Suprapubic skin (tissue), 4 donors: ENCODE results near the gene DSTYK. TPM values are rescaled to one million over a fixed set of nuclear protein-coding genes. Genes with fewer than 3 reads are reported as not detected.

Experiments used
- DNase-seq, 2 donors: peaks; one replicate each; pipeline ENCODE4 v3.0.0-alpha.2; 2019; ENCODE audit warnings: low spot score in 2 of 2
- H3K27ac ChIP-seq: fragments of 200-600 bp; sonication (generic); one replicate; pipeline ENCODE4 v1.5.1; 2019
- H3K27me3 ChIP-seq: fragments of 200-600 bp; sonication (generic); one replicate; pipeline ENCODE4 v1.5.1; 2019
- H3K36me3 ChIP-seq: fragments of 200-600 bp; sonication (generic); one replicate; pipeline ENCODE4 v1.5.1; 2019
- H3K4me1 ChIP-seq: fragments of 200-600 bp; sonication (generic); one replicate; pipeline ENCODE4 v1.5.1; 2019
- H3K4me3 ChIP-seq: fragments of 200-600 bp; sonication (generic); one replicate; pipeline ENCODE4 v1.5.1; 2019; ENCODE audit warnings: mild to moderate bottlenecking
- H3K9me3 ChIP-seq: fragments of 200-600 bp; sonication (generic); one replicate; pipeline ENCODE4 v1.5.1; 2019
- EP300 ChIP-seq: sonication (generic); formaldehyde crosslinking; IDR thresholded peaks from one replicate; pipeline ENCODE4 v1.6.1; 2017; ENCODE audit warnings: antibody characterized with exemption
- POLR2A ChIP-seq, 2 donors: fragments of 450-650 bp; IDR thresholded peaks; one replicate each; pipeline ENCODE4 v1.6.1; 2017; ENCODE audit warnings: antibody characterized with exemption in 2 of 2, mild to moderate bottlenecking in 2 of 2, moderate library complexity in 2 of 2
- POLR2AphosphoS5 ChIP-seq, 3 donors: sonication (generic); formaldehyde crosslinking; IDR thresholded peaks; one replicate each; pipeline ENCODE4 v1.6.1; 2017; ENCODE audit warnings: antibody characterized with exemption in 3 of 3
- WGBS: methylation state at CpG from one replicate; pipeline ENCODE4 v1.1.5; 2018; 5-methylcytosine and 5-hydroxymethylcytosine counted together
- total RNA-seq, 4 donors: library from RNA; depleted of rRNA; stranded (reverse); fragments of >200 nt; gene quantifications; one replicate each; pipeline ENCODE4 v1.1.0, GENCODE V29; 2016
- TF ChIP-seq, protein P1 (sequence below), 2 donors: fragments of 200-600 bp in 1 of 2; fragments of 450-650 bp in 1 of 2; sonication (generic) in 1 of 2; IDR thresholded peaks; one replicate each; pipeline ENCODE4 v1.5.1; 2016 to 2019; ENCODE audit warnings: antibody characterized with exemption in 2 of 2, mild to moderate bottlenecking in 1 of 2, moderate library complexity in 1 of 2

DSTYK gene
- total RNA-seq, 4 donors from 2014 or later: 12.3 to 19.5 (median 17.4) TPM

DNA sequence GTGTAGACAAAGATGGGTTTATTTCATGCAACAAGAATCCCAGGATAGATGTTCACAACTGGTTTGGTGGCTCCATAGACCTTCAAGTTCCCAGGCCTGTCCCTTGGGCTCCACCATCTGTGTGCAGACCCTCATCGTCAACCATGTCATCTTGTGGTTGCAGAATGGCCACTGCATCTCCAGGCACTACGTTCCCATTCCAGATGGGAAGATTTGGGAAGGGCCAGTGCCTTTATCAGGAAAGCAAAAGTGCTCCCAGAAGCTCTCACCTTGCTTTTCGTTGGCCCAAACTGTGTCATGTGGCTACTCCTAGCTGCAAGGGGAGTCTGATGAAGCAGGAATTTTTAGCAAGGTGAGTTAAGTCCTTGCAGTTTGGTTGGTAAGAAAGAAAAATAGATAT is 29.1 kb upstream of the DSTYK start:
- H3K4me1 ChIP-seq: peaks cover 2% of the 10 kb centered on the region
- no peak overlapping the region for H3K4me3 ChIP-seq
- DNase-seq: peak in 1 of 2 donors; percentile 24
- H3K36me3 ChIP-seq: peaks cover 4% of the 10 kb centered on the region
- 77% methylated on average over 3 of the region's 3 CpGs for WGBS
- H3K27me3 ChIP-seq: no peaks in the 10 kb centered on the region
- TF ChIP-seq EP300: no peak
- TF ChIP-seq, protein P1, sequence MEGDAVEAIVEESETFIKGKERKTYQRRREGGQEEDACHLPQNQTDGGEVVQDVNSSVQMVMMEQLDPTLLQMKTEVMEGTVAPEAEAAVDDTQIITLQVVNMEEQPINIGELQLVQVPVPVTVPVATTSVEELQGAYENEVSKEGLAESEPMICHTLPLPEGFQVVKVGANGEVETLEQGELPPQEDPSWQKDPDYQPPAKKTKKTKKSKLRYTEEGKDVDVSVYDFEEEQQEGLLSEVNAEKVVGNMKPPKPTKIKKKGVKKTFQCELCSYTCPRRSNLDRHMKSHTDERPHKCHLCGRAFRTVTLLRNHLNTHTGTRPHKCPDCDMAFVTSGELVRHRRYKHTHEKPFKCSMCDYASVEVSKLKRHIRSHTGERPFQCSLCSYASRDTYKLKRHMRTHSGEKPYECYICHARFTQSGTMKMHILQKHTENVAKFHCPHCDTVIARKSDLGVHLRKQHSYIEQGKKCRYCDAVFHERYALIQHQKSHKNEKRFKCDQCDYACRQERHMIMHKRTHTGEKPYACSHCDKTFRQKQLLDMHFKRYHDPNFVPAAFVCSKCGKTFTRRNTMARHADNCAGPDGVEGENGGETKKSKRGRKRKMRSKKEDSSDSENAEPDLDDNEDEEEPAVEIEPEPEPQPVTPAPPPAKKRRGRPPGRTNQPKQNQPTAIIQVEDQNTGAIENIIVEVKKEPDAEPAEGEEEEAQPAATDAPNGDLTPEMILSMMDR (IDR thresholded peaks at IDR 0.05): no peak
- TF ChIP-seq POLR2A (IDR thresholded peaks at IDR 0.05): no peak
- TF ChIP-seq POLR2AphosphoS5 (IDR thresholded peaks at IDR 0.05): no peak
- no peak overlapping the region for H3K27ac ChIP-seq
- H3K9me3 ChIP-seq: no peaks in the 10 kb centered on the region

DNA sequence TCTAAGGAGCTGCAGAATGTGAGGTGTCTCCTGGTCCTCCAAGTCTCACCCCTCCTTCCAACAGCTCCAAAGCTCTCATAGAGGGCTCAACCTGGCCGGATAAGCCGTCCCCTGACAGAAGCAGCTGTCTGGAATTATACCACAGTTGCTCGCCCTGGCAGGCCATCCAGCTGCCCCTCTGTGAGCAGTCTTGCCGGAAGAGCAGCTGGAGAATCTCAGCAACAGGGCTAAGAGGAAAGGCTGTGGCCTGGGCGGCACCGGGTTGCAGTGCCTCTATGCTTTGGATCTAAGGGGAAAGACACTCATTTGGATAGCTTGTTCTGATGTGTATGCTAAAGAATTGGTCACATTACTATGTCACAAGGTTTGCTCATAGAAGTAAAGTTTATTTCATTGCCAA is 28.6 kb upstream of the DSTYK start:
- Histone ChIP-seq H3K36me3 (peaks cover 4% of the 10 kb centered on the region), H3K9me3 (no peaks in the 10 kb centered on the region), H3K4me1 (no peaks in the 10 kb centered on the region), H3K4me3 (no peak overlapping the region), H3K27ac (no peak overlapping the region), H3K27me3 (no peaks in the 10 kb centered on the region)
- peak in 1 of 2 donors; percentile 52 for DNase-seq
- 90% methylated on average over 5 of the region's 6 CpGs for WGBS
- no peak for TF ChIP-seq EP300
- TF ChIP-seq, protein P1 (IDR thresholded peaks at IDR 0.05): no peak
- TF ChIP-seq POLR2A (IDR thresholded peaks at IDR 0.05): no peak
- TF ChIP-seq POLR2AphosphoS5 (IDR thresholded peaks at IDR 0.05): no peak

DNA sequence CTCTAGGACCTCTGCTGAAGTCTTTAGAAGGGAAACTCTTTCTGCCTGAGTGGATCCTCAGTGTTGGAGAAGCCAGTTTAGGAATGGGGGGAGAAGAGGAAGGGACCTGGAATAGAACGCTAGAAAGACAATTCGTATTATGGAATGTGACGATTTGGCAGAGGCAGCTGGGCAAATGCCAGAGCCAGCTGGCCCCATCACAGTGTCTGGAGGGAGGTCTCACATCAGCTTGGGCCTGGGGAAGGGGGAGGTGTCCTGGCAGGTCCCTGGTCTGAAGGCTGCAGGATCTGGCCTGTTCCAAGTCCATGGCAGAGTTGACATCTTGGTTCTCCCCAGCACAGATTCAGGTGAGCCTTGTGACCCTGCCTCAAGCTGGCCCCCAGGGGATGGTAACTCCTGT is 27.6 kb upstream of the DSTYK start:
- H3K27ac ChIP-seq: no peak overlapping the region

DNA sequence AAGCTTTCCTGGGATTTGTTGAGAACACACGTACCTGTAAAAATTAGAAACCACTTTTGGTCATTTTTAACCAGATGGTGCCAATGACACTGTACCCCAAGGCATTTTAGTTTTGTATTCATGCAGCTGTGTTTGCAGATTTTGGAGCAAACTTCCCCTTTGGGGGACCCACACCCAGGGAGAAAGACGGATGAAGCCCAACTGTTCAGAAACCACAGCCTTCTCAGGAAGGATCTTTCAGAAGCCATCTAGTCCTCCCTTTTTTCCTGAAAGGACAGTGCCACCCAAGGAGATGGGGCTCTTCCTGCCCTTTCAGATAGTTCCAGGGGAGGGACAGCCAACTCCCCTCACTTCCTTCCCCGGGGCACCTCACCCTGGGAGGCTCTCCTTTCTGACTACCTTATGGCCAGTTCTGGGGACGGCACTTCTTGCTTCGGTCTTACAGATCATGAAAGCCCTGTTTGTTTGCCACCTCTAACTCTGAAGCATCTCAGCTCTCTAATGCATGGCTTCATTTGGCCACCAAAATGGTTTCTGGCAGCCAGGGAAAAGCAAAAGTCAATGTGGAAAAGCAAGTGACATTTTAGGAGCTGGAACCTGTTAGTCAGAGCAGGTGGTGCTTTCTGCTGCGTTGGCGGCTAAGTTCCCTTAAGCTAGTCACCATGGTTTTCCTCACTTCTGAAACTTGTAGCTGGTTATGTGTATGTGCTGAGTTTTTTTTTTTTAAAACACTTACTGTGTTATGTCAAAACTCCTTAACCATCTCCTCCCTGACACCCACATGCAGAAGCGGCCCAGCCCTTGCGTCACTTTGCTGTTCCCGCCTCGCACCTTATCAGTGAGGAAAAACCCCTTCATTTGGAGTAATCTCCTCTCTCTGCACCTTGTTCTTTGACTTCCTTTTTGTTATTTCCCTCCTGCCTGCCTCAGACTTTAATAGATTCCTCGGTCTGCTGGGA is 26.3 kb upstream of the DSTYK start:
- no peaks in the 10 kb centered on the region for H3K27me3 ChIP-seq
- H3K4me3 ChIP-seq: no peak overlapping the region
- no peaks in the 10 kb centered on the region for H3K9me3 ChIP-seq
- H3K27ac ChIP-seq: no peak overlapping the region
- TF ChIP-seq EP300: no peak
- no peak for TF ChIP-seq POLR2AphosphoS5 (IDR thresholded peaks at IDR 0.05)
- TF ChIP-seq, protein P1 (IDR thresholded peaks at IDR 0.05): no peak
- TF ChIP-seq POLR2A (IDR thresholded peaks at IDR 0.05): no peak
- H3K4me1 ChIP-seq: no peaks in the 10 kb centered on the region
- peaks cover 4% of the 10 kb centered on the region for H3K36me3 ChIP-seq
- 76% methylated on average over 12 of the region's 12 CpGs for WGBS
- no peak for DNase-seq

More for the DNA sequence above, 27.6 kb upstream of the DSTYK start:
- no peak overlapping the region for H3K4me3 ChIP-seq
- no peak for TF ChIP-seq POLR2AphosphoS5 (IDR thresholded peaks at IDR 0.05)
- TF ChIP-seq, protein P1 (IDR thresholded peaks at IDR 0.05): no peak
- no peak for TF ChIP-seq POLR2A (IDR thresholded peaks at IDR 0.05)
- TF ChIP-seq EP300: no peak
- peaks cover 4% of the 10 kb centered on the region for H3K36me3 ChIP-seq
- DNase-seq: peak in 1 of 2 donors; percentile 57
- no peaks in the 10 kb centered on the region for H3K4me1 ChIP-seq
- 65% methylated on average over 3 of the region's 3 CpGs for WGBS
- H3K9me3 ChIP-seq: no peaks in the 10 kb centered on the region
- H3K27me3 ChIP-seq: no peaks in the 10 kb centered on the region

DNA sequence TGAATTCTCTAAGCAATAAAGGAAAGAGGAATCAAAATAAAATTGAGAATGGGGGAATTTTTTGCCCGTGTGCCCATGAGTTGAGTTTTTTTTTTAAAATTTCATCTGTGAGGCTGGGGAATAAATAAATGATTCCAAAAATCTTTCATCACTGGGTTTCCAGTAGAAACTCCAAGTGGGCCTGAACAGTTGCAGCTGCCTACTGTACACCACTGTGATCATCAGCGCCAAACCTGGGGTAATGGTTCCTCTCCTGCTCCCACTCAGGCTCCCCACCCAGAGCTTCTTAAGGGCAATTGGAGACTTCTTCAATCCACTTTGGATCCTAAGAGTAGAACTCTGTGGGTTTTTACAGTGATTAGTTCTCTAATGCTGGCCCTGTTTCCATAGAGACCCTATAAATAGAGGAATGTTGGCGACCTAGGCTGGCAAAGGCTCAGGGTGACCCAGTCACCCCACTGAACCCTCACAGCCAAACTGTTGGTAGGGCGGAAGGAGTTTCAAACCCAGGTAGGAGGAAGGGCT is 25.5 kb upstream of the DSTYK start:
- no peak overlapping the region for H3K27ac ChIP-seq
- no peaks in the 10 kb centered on the region for H3K27me3 ChIP-seq
- TF ChIP-seq POLR2AphosphoS5 (IDR thresholded peaks at IDR 0.05) (no peak), EP300 (no peak), POLR2A (IDR thresholded peaks at IDR 0.05) (no peak)
- TF ChIP-seq, protein P1 (IDR thresholded peaks at IDR 0.05): no peak
- no peaks in the 10 kb centered on the region for H3K4me1 ChIP-seq
- H3K9me3 ChIP-seq: no peaks in the 10 kb centered on the region
- 76% methylated on average over 4 of the region's 4 CpGs for WGBS
- peaks cover 4% of the 10 kb centered on the region for H3K36me3 ChIP-seq
- no peak for DNase-seq
- no peak overlapping the region for H3K4me3 ChIP-seq
